SIG-M5 (cell line): ENCODE measurements around the gene COMP.

ENCODE experiments used
- DNase-seq: peaks from one replicate; lab custom pipeline; 2025; lab: John Stamatoyannopoulos, UW

COMP gene

DNA sequence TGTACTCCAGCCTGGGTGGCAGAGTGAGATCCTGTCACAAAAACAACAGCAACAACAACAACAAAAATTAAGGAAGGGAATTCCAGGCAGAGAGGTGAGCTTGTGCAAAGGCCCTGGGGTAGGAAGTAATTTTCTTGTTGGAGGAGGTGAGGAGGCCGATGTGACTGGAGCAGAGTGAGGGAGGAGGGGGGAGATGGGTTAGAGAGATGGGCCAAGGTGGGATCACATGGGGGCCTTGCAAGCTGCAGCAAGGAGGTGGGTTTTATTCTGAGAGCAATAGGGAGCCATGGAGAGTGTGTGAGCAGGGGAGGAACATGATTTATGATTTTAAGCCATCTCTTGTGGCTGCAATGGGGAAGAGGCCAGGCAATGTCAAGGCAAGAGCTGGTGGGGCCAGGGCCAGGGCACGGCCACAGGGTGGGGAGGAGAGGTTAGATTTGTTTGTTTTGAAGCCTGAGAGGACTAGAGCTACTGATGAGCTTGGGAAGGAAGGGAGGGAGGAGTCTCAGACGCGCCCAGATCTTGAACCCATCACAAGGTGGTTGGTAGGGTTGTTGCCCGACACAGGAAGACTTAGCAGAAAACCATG lies 12.5 kb upstream of the COMP start:
- DNase-seq, result no peak

DNA sequence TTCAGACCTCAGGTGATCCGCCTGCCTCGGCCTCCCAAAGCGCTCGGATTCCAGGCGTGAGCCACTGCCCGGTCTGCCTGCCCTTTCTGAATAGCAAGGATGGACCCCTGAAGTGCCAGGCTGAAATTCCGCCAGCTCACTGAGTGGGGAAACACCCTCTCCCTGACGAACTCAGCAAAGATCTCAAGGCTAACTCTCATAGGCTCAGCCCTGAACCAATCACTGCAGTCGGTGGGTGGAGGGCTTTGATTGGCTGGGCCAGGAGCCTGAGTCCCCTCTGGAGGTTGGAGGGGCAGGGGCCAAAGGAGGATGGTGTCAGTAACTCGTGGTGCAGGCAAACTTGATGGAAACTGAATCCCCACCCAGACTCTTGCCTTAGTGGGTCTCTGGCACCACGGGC lies 11.2 kb upstream of the COMP start:
- DNase-seq, result no peak

DNA sequence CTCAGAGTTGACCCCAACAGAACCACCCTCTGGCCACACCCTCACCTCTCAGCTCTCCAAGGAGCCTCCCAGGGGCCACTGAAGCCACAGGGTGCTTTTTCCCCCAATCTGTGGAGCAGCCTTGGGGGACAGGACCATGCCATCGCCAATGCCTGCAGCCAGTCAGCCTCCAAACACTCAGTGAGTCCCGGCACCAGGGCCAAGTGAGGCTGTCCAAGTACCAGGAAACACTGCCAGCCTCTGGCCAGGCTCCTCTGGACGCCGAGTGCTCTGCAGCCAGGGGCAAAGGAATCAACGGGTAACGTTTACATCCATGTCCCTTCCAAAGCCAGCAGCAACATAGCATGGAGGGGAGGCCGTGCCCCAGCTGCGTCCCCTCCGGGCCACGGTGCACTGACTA lies 9.5 kb upstream of the COMP start:
- no peak for DNase-seq

DNA sequence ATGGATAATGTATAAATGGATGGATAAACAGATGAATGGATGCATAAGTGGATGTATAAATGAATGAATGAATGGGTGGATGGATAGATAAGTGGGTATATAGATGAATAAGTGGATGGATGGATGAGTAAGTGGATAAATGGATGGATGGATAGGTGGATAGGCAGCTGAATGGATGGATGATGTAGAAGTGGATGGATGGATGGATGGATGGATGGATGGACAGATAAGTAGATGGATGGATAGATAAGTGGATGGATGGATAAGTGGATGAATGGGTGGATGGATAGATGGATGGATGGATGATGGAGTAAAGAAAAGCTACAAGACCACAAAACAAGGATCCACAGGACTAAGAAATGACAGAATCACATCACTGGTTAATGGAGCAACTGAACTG lies 9.0 kb upstream of the COMP start:
- no peak for DNase-seq

DNA sequence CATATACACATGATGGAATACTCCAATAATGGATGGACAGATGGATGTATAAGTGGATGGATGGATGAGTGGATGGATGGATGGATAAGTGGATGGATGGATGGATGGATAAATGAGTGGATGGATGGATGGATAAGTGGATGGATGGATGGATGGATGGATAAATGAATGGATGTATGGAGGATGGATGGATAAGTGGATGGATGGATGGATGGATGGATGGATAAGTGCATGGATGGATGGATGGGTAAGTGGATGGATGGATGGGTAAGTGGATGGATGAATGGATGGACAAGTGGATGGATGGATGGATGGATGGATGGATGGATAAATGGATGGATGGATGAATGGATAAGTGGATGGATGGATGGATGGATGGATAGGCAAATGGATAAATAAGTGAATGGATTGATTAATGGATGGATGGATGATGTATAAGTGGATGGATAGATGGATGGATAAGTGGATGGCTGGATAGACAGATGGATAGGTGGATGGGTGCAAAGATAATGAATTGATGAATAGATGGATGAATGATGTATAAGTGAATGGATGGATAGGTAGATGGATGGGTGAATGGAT lies 8.4 kb upstream of the COMP start:
- DNase-seq, result no peak

DNA sequence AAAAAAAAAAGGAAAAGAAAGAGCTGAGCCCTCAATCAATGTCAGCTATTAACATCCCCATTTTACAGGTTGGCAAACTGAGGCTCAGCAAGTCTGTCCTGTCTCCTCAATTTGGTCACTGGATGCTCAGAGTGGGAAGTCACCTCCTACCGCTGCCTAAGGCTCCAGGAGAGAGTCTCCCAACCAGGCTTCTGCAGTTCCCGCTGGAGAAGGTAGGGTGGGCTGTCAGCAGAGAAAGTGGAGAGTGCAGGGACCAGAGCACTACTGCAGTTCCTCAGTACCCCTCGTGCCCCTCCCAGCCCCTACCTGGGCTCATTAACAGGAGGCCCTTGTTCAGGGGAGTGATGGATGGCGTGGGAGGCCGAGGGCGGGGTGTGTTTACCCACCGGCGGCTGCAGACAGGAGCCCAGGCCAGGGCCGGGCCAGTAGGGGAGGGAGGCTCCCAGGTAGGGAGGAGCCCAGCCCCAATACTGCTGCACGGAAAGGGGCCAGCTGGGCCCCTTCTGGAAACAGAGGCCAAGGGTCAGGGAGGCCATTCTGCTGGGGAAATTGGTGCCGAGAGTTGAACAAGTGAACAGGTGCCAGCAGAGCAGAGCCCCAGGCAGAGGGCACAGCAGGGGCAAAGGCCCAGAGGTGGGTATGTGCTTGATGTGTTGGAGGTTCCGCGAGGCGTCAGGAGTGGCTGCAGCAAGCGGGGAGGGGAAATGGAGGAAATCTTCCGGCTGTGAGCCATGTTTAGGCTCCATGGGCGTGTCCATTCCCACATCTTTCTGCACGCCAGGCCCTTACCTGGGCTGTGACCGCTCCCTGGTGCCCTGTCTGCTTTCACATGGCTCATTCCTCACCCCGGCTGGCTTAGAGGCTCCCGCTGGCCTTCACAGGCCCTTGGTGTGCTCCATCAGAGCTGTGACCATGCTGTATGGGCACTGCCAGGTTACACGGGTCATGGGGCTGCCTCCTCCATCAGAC lies 7.6 kb upstream of the COMP start:
- no peak for DNase-seq

DNA sequence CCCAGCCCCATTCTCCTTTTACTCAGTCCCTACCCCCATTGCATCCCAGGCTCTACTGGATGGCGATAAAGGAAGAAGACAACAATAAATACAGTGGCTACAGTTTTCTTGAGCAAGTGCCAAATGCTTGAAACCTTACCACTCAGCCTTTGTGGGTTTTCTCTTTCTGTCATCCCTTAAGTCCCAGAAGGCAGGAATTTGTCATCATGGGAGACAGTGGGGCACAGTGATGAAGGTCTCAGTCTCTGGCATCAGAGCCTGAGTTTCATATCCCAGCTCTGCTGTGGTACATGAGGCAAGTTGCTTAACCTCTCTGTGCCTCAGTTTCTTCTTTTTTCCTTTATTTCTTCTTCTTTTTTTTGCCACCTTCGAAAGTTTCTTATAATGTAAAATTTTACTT lies 5.1 kb upstream of the COMP start:
- no peak for DNase-seq

DNA sequence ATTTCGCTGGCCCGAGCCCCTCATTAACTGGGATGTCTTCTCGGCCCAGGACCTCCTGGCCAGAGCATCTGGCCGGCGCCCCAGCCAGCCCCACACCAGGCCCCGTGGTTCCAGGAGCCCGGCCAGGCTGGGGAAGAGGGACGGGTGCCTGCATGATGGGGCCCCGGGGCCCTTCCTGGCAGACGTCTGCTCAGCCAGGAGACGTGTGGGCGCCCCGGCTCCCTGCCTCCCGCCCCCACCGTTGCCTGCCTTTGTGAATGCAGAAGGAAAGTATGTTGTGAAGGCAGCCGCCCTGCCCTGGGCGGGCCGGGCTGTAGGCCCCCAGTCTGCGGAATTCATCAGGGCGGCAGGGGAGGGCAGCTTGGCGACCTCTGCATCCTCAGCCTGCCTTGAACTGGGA lies 4.4 kb upstream of the COMP start:
- no peak for DNase-seq

DNA sequence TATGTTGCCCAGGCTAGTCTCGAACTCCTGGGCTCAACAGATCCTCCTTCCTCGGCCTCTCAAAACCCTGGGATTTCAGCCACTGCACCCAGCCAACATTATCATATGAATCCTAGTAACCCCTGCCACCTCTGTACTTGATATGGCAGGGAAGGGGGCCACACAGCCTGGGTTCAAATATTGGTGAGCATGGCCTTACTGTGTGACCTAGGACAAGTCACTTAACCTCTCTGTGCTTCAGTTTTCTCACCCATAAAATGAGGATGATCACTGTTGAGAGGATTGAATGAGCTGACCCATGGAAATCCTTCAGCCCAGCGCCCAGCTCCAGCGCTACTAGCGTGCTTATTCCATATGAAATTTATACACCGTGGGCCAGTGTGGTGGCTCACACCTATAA lies 3.6 kb upstream of the COMP start:
- DNase-seq, result no peak

DNA sequence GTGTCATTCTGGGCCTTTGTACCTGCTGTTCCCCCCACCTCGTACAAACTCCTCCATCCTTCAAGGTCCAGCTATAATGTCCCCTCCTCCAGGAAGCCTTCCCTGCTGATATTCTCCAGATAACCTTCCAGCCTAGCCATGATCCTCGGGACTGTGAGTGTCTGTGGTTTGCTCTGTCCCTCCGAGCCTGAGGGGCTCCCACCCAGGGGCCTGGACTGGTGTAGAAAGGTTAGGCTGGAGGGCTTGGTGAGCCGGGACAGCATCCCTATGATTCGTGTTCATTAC lies 2.9 kb upstream of the COMP start:
- no peak for DNase-seq

DNA sequence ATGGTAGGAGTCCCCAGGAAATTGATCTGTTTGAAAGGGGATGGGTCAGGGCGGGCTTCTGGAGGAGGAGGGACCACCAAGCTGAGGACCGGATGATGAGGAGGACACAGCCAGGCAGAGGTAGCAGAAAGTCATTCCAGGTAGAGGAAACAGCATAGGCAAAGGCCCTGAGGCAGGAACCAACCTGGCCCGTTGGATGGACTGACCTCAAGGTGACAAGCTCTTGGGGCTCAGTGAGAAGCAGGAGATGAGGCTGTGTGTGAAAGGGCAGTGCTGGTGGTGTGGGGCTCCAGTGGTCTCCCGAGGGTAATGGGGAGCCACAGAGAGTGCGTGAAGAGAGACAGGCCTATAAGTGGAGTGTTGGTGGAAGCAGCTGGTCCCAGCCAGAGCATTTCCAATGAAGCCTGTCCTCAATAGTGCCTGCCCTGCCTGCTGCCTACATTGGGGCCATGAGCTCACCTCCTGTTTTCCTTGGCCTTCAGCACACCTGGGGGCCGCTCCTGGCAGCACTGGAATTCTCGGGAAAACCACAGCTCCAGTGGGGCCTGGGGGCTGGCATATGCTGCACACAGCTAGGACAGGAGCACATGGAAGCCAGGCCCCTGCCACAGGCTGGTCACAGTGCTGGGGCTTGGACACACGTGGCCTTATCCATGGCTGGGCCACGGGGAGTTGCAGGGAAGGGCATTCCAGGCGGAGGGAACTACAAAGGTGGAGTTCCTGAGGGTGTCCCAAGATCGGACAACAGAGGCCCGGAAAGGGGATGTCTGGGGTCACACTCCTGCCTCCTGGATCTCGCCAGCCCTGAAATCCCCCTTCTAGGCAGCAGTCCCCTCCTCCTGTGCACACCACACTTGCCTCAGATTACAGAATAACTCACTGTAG lies 2.3 kb upstream of the COMP start:
- DNase-seq, result no peak

DNA sequence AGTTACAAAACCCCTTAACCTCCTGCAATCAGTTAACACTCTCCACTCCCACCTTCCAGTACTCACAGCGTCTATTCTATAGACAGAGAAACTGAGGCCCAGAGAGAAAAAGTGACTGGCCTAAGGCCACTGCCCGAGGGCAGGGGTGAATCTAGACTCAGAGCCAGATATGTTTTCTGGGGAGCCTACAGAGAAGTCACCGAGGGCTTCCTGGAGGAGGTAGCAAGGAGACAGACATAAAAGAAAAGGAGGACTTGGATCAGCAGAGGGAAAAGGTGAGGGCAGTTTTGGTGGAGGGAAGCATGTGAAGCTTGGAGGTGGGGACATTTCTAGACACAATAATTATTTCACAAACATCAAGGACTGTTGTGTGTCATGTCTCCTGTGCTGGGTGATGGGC lies 1.6 kb upstream of the COMP start:
- no peak for DNase-seq

DNA sequence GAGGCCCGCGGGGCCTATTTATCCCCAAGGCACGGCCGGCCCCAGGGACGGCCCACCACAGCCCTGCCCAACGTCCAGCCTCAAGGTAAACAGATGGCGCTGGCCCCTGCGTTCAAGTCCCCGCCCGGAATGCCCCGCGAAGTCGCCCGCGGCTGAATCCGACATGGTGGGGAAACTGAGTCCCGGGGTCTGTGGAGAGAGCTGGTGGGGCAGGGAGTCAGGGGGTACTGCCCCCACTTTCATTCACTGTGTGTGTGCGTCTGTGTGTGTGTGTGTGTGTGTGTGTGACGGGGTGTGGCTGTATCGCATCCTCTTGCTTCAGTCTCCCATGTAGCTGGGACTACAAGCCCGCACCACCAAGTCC lies 192 bp upstream of the COMP start:
- DNase-seq, result no peak

DNA sequence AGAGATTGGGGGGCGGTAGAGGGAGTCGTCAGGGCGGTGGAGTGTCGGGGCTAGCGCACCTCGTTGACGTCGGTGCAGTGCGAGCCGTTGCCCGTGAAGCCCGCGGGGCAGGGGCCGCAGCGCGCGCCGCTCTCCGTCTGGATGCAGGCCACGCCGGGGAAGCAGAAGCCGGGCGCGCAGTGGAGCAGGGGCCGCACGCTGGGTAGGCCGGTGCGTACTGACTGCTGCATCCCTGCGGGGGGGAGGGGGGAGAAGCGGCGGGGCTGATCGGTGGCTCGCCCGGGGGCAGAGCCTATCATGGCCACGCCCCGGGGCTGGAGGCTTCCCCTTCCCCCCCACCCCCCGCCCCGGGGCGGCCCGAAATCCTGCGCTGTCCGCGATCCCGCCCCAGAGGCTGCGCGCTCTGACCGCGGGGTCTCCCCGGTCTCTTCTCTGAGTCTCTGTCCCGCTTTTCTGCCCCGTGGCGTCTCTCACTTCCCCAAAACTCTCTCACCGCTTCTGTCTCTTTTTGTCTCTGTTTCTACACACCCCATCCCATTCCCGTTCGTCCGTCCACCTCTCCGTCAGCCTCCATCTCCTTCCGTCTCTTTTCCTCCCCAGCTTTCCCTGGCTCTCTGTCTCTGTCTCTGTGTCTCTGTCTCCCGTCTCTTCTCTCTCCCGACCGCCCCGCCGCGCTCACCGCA lies 1.1 kb downstream of the COMP start:
- DNase-seq, result no peak

DNA sequence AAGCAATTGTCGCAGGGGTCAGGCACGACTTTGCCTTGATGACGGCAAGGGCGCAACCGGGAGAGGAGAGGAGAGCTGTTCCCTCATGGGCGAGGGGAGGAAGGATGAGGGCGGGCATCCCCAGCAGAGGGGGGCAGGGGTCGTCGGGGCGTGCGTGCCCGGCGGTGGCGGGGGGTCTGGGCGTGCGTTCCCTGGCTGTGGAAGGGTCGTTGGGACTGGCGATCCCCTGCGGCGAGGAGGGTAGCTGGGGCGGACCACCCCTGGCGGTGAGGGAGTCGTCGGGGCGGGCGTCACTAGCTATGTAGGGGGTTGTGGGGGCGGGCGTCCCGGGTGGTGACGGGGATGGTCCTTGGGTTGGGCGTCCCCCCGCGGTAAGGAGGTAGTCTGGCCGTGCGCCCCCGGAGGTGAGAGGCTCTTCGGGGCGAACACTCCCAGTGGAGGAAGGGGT lies 1.7 kb downstream of the COMP start:
- DNase-seq, result no peak

DNA sequence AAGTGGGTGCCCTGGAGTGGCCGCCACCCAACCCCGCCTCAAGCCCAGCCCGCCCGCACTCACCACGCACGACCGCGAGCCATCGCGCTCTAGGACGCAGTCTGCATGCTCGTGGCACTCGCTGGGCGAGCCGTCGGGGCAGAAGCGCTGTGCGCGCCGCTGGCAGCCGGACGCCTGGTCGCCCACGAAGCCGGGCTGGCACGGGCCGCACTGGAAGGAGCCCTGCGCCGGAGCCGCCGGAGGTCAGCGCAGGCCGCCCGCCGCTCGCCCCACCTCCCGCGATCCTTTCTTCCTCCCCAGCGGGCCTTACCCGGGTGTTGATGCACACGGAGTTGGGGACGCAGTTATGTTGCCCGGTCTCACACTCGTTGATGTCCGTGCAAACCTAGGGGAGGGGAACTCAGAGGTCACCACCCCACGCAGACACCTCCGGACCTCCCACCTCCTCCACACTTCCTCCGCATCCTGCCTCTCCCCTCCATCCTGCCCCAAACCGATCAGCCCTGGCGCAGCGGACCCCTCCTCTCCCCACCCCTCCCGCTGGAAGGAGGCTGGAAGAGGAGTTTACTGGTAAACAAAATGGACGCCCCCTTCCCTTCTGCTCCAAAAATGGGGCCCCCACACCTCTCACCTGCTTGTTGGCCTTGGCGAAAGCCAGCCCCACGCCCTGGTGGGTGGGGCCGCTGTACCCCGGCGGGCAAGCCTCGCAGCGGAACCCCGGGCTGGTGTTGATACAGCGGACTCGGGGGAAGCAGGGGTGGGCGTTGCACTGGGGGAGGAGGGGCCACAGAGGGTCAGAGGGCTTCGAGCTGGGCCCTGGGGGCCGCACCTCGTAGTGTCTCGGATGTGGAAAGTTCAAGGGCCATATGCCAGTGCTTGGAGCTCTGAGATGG lies 2.3 kb downstream of the COMP start:
- DNase-seq, result no peak

DNA sequence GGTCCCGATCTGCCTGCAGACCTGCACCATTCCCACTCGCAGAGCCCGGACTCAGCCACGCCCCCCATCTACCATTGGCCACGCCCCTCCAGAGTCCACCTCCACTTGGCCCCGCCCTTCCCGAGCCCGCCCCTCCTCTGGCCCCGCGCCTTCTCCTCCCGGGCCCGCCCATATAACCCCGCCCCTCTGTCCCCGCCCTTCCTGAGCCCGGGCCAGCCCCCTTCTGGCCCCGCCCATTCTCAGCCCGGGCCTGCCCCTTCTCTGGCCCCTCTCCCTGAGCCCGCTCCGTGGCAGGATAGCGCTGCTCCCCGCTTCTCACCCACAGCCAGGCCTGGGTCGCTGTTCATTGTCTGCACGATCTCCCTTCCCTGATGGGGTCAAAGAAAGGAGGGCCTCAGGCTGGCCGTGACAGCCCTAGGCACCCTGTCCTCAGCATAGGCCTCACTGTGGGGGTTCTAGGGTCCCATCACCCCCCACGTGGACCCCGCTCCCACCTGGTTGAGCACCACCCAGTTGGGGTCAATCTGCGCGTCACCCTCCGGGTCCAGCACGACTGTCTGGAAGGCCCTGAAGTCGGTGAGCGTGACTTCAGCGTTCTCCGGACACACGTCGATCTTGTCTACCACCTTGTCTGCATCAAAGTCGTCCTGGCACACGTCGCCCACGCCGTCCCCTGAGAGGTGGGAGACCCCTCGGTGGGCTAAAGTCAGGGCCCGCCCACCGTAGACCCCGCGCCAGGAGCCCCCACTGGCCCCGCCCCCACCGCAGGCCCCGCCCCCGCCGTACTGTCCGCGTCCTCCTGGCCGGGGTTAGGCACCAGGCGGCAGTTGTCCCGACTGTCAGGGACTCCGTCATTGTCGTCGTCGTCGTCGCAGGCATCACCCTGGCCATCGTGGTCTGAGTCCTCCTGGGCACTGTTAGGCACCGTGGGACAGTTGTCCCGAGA lies 5.7 kb downstream of the COMP start:
- no peak for DNase-seq

DNA sequence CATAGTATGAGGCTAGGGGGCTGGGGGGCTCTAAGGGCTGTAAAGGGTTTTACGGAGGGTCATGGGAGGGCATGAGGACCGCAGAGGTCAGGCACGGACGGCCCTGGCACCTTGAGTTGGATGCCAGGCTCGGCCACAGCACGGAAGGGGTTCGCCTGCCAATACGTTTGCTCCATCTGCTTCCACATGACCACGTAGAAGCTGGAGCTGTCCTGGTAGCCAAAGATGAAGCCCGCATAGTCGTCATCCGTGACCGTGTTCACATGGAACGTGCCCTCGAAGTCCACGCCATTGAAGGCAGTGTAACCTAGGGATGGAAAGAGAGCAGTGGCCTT lies 6.4 kb downstream of the COMP start:
- DNase-seq, result no peak

DNA sequence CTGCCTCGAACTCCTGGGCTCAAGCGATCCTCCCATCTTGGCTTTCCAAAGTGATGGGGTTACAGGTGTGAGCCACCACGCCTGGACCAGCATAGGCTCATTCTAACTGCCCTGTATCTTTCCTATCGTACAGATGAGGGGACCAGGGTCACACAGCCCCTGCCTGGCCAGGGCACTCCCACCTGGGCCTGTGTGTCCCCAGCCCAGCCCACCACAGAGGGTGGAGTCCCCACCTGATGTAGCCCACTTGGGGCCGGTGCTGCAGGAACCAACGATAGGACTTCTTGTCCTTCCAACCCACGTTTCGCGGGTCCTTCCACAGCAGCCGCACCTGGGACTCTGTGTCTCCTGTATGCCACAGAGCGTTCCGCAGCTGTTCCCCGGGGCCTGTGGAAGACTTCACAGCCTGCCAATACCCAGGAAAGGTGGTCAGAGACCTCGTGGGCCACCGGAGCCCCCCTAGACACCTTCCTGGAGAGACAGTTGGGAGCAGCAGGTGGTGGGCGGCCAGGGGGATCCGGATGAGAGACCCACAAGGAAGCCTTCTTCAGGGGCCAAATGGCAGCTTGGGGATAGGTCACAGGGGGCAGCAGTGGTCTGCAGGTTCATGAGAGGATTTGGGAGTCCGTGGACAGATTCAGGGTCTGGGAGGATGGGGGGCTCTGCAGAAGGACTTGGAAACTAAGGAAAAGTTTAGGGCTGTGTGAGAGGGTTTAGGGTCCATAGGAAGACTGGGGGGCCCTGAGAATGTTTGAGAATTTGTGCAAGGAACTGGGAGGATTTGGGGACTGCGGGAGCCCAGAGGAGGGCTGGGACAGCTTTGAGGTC lies 6.9 kb downstream of the COMP start:
- DNase-seq, result no peak
